Measurements from ENCODE around the gene TOGARAM2.

The TOGARAM2 gene

DNA sequence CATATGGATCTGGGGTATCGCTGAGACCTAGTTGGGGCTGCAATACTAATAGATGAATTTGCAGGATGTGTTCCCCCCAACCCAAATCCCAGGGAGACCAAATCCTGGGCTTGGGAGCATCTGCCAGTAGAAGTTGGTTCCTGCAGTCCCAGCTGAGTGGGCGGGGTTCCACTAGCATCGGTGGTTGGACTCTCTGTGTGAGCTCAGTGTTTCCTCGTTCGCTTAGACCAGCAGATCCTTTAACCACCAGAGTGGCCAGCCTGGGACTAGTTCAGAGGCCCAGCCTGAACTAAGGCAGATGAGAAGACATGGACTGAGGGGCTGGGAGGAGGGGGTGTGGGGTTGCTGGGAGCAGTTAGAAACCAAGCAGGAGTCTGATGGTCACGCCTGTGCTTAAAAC lies 52.6 kb downstream of the TOGARAM2 start:
- TF ChIP-seq ZBTB7A (IDR thresholded peaks at IDR 0.05; ENCODE audit: low read depth) (no peak), EP300 (IDR thresholded peaks at IDR 0.05; ENCODE audit: borderline replicate concordance) (no peak)
- TF ChIP-seq, protein P1, sequence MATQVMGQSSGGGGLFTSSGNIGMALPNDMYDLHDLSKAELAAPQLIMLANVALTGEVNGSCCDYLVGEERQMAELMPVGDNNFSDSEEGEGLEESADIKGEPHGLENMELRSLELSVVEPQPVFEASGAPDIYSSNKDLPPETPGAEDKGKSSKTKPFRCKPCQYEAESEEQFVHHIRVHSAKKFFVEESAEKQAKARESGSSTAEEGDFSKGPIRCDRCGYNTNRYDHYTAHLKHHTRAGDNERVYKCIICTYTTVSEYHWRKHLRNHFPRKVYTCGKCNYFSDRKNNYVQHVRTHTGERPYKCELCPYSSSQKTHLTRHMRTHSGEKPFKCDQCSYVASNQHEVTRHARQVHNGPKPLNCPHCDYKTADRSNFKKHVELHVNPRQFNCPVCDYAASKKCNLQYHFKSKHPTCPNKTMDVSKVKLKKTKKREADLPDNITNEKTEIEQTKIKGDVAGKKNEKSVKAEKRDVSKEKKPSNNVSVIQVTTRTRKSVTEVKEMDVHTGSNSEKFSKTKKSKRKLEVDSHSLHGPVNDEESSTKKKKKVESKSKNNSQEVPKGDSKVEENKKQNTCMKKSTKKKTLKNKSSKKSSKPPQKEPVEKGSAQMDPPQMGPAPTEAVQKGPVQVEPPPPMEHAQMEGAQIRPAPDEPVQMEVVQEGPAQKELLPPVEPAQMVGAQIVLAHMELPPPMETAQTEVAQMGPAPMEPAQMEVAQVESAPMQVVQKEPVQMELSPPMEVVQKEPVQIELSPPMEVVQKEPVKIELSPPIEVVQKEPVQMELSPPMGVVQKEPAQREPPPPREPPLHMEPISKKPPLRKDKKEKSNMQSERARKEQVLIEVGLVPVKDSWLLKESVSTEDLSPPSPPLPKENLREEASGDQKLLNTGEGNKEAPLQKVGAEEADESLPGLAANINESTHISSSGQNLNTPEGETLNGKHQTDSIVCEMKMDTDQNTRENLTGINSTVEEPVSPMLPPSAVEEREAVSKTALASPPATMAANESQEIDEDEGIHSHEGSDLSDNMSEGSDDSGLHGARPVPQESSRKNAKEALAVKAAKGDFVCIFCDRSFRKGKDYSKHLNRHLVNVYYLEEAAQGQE (IDR thresholded peaks at IDR 0.05; ENCODE audit: low read depth) = no peak
- TF ChIP-seq, protein P2, sequence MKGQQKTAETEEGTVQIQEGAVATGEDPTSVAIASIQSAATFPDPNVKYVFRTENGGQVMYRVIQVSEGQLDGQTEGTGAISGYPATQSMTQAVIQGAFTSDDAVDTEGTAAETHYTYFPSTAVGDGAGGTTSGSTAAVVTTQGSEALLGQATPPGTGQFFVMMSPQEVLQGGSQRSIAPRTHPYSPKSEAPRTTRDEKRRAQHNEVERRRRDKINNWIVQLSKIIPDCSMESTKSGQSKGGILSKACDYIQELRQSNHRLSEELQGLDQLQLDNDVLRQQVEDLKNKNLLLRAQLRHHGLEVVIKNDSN (IDR thresholded peaks at IDR 0.05) = no peak

DNA sequence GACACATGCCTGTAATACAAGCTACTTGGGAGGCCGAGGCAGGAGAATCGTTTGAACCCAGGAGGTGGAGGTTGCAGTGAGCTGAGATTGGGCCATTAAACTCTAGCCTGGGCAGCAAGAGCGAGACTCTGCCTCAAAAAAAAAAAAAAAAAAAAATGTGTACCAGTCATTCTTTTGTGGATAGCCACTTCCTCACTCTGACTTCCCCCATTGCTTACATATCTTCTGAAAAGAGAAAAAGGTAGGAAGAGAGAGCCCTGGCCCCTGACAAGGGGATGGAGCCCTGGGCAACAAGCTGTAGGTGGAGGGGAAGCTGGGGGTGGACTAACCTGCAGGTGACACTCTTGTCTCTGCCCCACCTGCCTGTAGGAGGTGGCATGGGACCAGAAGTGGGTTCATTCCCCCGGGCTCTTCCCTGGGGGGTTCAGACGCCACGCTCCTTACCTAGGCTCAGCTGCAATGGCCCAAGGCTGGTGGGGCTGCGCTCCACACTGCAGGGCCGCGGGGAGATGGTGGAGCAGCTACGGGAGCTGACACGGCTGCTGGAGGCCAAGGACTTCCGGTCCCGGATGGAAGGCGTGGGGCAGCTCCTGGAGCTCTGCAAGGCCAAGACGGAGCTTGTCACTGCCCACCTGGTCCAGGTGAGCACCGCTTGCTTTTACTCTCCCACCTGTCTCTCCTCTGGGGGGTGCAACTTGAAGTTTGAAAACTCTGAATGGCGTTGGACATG lies 54.1 kb downstream of the TOGARAM2 start:
- TF ChIP-seq EP300 (IDR thresholded peaks at IDR 0.05; ENCODE audit: borderline replicate concordance) (no peak), TAF1 (IDR thresholded peaks at IDR 0.05; ENCODE audit: low read depth) (no peak)
- TF ChIP-seq, protein P2 (IDR thresholded peaks at IDR 0.05) = no peak

DNA sequence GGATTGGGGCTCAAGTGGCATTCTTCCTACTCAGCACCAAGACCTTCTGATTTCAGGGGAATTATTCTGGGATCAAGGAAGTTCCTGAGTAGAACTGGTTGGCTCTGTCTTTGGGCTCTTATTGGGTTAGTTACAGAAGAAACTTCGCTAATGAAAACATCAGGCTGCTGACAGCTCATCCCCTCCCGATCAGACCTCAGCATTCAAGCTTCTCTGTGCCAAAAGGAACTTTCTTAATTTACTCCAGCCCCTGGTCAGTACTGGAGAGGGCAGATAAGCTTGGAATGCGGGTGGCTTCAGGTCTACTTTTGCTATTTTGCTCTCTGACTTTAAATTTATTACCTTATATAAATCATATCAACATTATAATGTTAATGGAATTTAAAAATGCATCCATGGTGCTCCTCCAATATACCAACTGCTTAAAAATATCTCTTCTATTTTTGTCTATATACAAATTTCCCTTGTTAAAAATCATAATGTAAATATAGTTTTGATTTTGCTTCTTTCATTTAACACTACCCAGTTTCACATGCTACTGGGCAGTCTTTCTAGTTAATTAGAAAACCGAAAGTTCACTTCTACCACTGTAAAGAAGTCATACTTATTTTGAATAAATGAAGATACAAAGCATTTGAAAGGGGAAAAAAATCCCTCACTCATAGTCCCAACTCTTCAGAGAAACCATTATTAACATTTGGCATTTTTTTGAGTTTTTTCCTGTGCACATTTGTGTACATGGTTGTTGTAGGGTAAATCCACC lies 58.8 kb downstream of the TOGARAM2 start:
- TF ChIP-seq, protein P2 (IDR thresholded peaks at IDR 0.05) = no peak
- TF ChIP-seq CEBPB (IDR thresholded peaks at IDR 0.05) = no peak

DNA sequence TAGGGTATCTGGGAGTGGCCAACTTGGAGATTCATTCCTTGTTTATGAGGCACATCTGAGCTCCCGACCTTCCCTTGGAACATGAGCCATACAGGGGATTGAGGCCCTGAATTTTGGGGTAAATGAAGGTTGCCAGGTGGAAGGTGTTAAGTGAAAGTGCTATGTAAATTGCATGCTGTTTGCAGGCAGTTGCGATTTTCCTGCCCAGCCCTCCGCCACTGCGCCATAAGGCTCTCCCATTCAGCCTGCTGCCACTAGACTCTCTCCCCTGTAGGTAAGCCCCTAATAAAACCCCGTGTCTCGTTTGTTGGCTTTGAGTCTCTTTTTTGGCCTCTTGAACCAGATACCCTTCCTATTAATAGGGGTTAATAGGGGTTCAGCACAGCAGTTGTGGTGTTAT lies 59.5 kb downstream of the TOGARAM2 start:
- TF ChIP-seq NFIC (IDR thresholded peaks at IDR 0.05) (no peak), CREB1 (IDR thresholded peaks at IDR 0.05; ENCODE audit: low read depth) (no peak), CEBPB (IDR thresholded peaks at IDR 0.05) (no peak), TEAD4 (IDR thresholded peaks at IDR 0.05) (no peak), ZBTB7A (IDR thresholded peaks at IDR 0.05; ENCODE audit: low read depth) (no peak), EGR1 (IDR thresholded peaks at IDR 0.05) (no peak), YY1 (IDR thresholded peaks at IDR 0.05; ENCODE audit: low read depth) (no peak), TAF1 (IDR thresholded peaks at IDR 0.05; ENCODE audit: low read depth) (no peak), RAD21 (IDR thresholded peaks at IDR 0.05; ENCODE audit: low read depth) (no peak), TCF12 (IDR thresholded peaks at IDR 0.05; ENCODE audit: low read depth) (no peak), FOXM1 (IDR thresholded peaks at IDR 0.05; ENCODE audit: borderline replicate concordance, low read depth) (no peak), EP300 (IDR thresholded peaks at IDR 0.05; ENCODE audit: borderline replicate concordance) (no peak)
- TF ChIP-seq, protein P3, sequence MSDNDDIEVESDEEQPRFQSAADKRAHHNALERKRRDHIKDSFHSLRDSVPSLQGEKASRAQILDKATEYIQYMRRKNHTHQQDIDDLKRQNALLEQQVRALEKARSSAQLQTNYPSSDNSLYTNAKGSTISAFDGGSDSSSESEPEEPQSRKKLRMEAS (IDR thresholded peaks at IDR 0.05) = no peak
- TF ChIP-seq, protein P2 (IDR thresholded peaks at IDR 0.05) = no peak
- TF ChIP-seq, protein P1 (IDR thresholded peaks at IDR 0.05; ENCODE audit: low read depth) = no peak

DNA sequence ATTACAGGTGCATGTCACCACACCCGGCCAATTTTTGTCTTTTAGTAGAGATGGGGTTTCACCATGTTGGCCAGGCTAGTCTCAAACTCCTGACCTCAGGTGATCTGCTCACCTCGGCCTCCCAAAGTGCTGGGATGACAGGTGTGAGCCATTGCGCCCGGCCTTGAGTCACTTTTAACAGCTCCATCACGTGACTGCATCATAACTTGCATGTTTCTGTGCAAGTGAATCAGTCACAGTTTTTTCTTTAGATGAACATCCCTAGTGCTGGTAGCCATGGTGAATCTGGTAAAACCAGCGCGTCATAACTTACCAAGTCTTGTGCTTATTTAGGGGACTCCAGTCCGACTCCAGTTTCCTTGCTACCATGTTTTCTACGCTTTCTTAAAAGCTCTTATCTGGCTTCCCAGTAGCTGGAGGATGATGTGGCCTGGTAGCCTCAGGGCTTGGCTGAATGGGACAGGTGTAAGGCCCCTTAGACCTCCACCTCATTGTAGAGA lies 60.1 kb downstream of the TOGARAM2 start:
- TF ChIP-seq TEAD4 (IDR thresholded peaks at IDR 0.05) (no peak), TCF12 (IDR thresholded peaks at IDR 0.05; ENCODE audit: low read depth) (no peak), EGR1 (IDR thresholded peaks at IDR 0.05) (no peak), YY1 (IDR thresholded peaks at IDR 0.05; ENCODE audit: low read depth) (no peak), CEBPB (IDR thresholded peaks at IDR 0.05) (no peak), ZBTB7A (IDR thresholded peaks at IDR 0.05; ENCODE audit: low read depth) (no peak), EP300 (IDR thresholded peaks at IDR 0.05; ENCODE audit: borderline replicate concordance) (no peak), FOXM1 (IDR thresholded peaks at IDR 0.05; ENCODE audit: borderline replicate concordance, low read depth) (no peak), CREB1 (IDR thresholded peaks at IDR 0.05; ENCODE audit: low read depth) (no peak), RAD21 (IDR thresholded peaks at IDR 0.05; ENCODE audit: low read depth) (no peak), NFIC (IDR thresholded peaks at IDR 0.05) (no peak), TAF1 (IDR thresholded peaks at IDR 0.05; ENCODE audit: low read depth) (no peak)
- TF ChIP-seq, protein P2 (IDR thresholded peaks at IDR 0.05) = no peak
- TF ChIP-seq, protein P1 (IDR thresholded peaks at IDR 0.05; ENCODE audit: low read depth) = no peak
- TF ChIP-seq, protein P3 (IDR thresholded peaks at IDR 0.05) = no peak
